BLaER1 treated with 17β-estradiol and CSF1 and Interleukin-3, amounts not matched to agents 10 nM and 100 nM (cell line): ENCODE data around the gene RANBP3.
"Not testable (repeated sequence)": the region's sequence is repeated elsewhere in the genome, so short reads cannot be mapped to it uniquely, and the experiment has no call there.

Source experiments
- H3K27ac ChIP-seq, 11 experiments: shearing (Covaris generic); formaldehyde crosslinking; 2 replicates each; pipeline ENCODE4 v1.8.1; 2022
- H3K27me3 ChIP-seq, 11 experiments: shearing (Covaris generic); formaldehyde crosslinking; 2 replicates each; pipeline ENCODE4 v1.8.1; 2022
- H3K36me3 ChIP-seq, 11 experiments: shearing (Covaris generic); formaldehyde crosslinking; 2 replicates each; pipeline ENCODE4 v1.8.1; 2022
- H3K4me1 ChIP-seq, 10 experiments: shearing (Covaris generic); formaldehyde crosslinking; 2 replicates each; pipeline ENCODE4 v1.8.1; 2022
- H3K4me2 ChIP-seq, 11 experiments: shearing (Covaris generic); formaldehyde crosslinking; 2 replicates each; pipeline ENCODE4 v1.8.1; 2022
- H3K4me3 ChIP-seq, 10 experiments: shearing (Covaris generic); formaldehyde crosslinking; 2 replicates each; pipeline ENCODE4 v1.8.1; 2022
- H3K9ac ChIP-seq, 11 experiments: shearing (Covaris generic); formaldehyde crosslinking; 2 replicates each; pipeline ENCODE4 v1.8.1; 2022
- H3K9me3 ChIP-seq, 11 experiments: shearing (Covaris generic); formaldehyde crosslinking; replicated peaks in 1 of 11; 2 replicates each; pipeline ENCODE4 v1.8.1; 2022
- H4K20me1 ChIP-seq, 11 experiments: shearing (Covaris generic); formaldehyde crosslinking; 2 replicates each; pipeline ENCODE4 v1.8.1; 2022
- Cebpa-rat ChIP-seq, 11 experiments: shearing (Covaris generic); IDR thresholded peaks; 2 replicates each; pipeline ENCODE4 v1.8.1; 2022

RANBP3 gene

GRCh38 chr19:6011794-6012193 lies 33.9 kb upstream of the RANBP3 start:
- H3K4me1 ChIP-seq: peaks cover 3 to 54% (median 48%) of the 10 kb centered on the region in 10 experiments; a peak in 18 of 20 replicates
- peak overlapping the region in 6 of 11 experiments; percentile 38 to 86 (median 73); a peak in 9 of 22 replicates for H3K27ac ChIP-seq
- peak overlapping the region in 7 of 11 experiments; percentile 3 to 94 (median 74); a peak in 10 of 22 replicates for H3K4me2 ChIP-seq
- H3K4me3 ChIP-seq: no peak overlapping the region
- H3K9ac ChIP-seq: peak overlapping the region in 3 of 11 experiments; percentile 24 to 73 (median 30); a peak in 1 of 22 replicates
- H3K36me3 ChIP-seq: no peaks in the 10 kb centered on the region
- no peaks in the 10 kb centered on the region for H4K20me1 ChIP-seq
- no peak for TF ChIP-seq Cebpa-rat (IDR thresholded peaks at IDR 0.05)
- no peaks in the 10 kb centered on the region for H3K27me3 ChIP-seq
- no peaks in the 10 kb centered on the region for H3K9me3 ChIP-seq

- Histone ChIP-seq H3K4me1 (peaks cover 3 to 51% (median 47%) of the 10 kb centered on the region in 10 experiments; a peak in 18 of 20 replicates), H4K20me1 (no peaks in the 10 kb centered on the region), H3K36me3 (no peaks in the 10 kb centered on the region), H3K27ac (peak overlapping the region in 3 of 11 experiments; percentile 18 to 86 (median 69); a peak in 3 of 22 replicates), H3K9me3 (no peaks in the 10 kb centered on the region), H3K4me3 (no peak overlapping the region), H3K4me2 (peak overlapping the region in 1 of 11 experiments; percentile 86; a peak in 1 of 22 replicates), H3K27me3 (no peaks in the 10 kb centered on the region), H3K9ac (no peak overlapping the region)
- TF ChIP-seq Cebpa-rat (IDR thresholded peaks at IDR 0.05): no peak
Observed at GRCh38 chr19:6011206-6011605, 33.3 kb upstream of the RANBP3 start.

- H3K9me3 ChIP-seq: no peaks in the 10 kb centered on the region
- H3K9ac ChIP-seq: no peak overlapping the region
Observed at GRCh38 chr19:6010107-6010506, 32.2 kb upstream of the RANBP3 start.

GRCh38 chr19:6007866-6008265 lies 29.9 kb upstream of the RANBP3 start:
- Histone ChIP-seq H3K27ac (no peak overlapping the region), H3K9me3 (peaks cover 0 to 4% (median under 1%) of the 10 kb centered on the region in 11 experiments; a peak in 7 of 22 replicates), H3K4me3 (no peak overlapping the region), H4K20me1 (no peaks in the 10 kb centered on the region), H3K36me3 (0 out of 22 replicates have a peak, but pooled peaks cover 0 to under 1% (median 0%) of the 10 kb centered on the region in 11 experiments), H3K4me2 (no peak overlapping the region), H3K4me1 (peaks cover 0 to 36% (median 26%) of the 10 kb centered on the region in 10 experiments; a peak in 16 of 20 replicates), H3K27me3 (no peaks in the 10 kb centered on the region), H3K9ac (no peak overlapping the region)
- TF ChIP-seq Cebpa-rat (IDR thresholded peaks at IDR 0.05): no peak

More at GRCh38 chr19:6010107-6010506, 32.2 kb upstream of the RANBP3 start:
- TF ChIP-seq Cebpa-rat (IDR thresholded peaks at IDR 0.05): no peak
- Histone ChIP-seq H4K20me1 (no peaks in the 10 kb centered on the region), H3K27me3 (no peaks in the 10 kb centered on the region), H3K4me3 (no peak overlapping the region), H3K27ac (0 out of 22 replicates have a peak overlapping the region, but pooled peaks of 1 of the 11 experiments have one; percentile 12), H3K4me1 (peaks cover 3 to 49% (median 44%) of the 10 kb centered on the region in 10 experiments; a peak in 18 of 20 replicates), H3K36me3 (no peaks in the 10 kb centered on the region), H3K4me2 (no peak overlapping the region)

- no peak overlapping the region for H3K4me3 ChIP-seq
- peaks cover 1 to 14% (median 10%) of the 10 kb centered on the region in 11 experiments; a peak in 19 of 22 replicates for H3K9me3 ChIP-seq
- no peaks in the 10 kb centered on the region for H4K20me1 ChIP-seq
- 0 out of 22 replicates have a peak overlapping the region, but pooled peaks of 1 of the 11 experiments have one; percentile 33 for H3K9ac ChIP-seq
- H3K4me2 ChIP-seq: no peak overlapping the region
- TF ChIP-seq Cebpa-rat (IDR thresholded peaks at IDR 0.05): no peak
- 0 out of 22 replicates have a peak overlapping the region, but pooled peaks of 1 of the 11 experiments have one; percentile 4 for H3K27ac ChIP-seq
- no peaks in the 10 kb centered on the region for H3K27me3 ChIP-seq
- peaks cover 0 to 26% (median 18%) of the 10 kb centered on the region in 10 experiments; a peak in 15 of 20 replicates for H3K4me1 ChIP-seq
- H3K36me3 ChIP-seq: peaks cover 0 to 8% (median 0%) of the 10 kb centered on the region in 11 experiments; a peak in 5 of 22 replicates
Observed at GRCh38 chr19:6006896-6007295, 29.0 kb upstream of the RANBP3 start.

- not testable (repeated sequence) for H3K9ac ChIP-seq, H4K20me1 ChIP-seq, H3K4me3 ChIP-seq, H3K27me3 ChIP-seq
- Histone ChIP-seq H3K4me1 (peaks cover 0 to 19% (median 10%) of the 10 kb centered on the region in 10 experiments; a peak in 15 of 20 replicates), H3K36me3 (peaks cover 0 to 16% (median 4%) of the 10 kb centered on the region in 11 experiments; a peak in 9 of 22 replicates), H3K27ac (peak overlapping the region in 2 of 11 experiments; percentile 20 to 36; a peak in 1 of 22 replicates), H3K4me2 (0 out of 22 replicates have a peak overlapping the region, but pooled peaks of 2 of the 11 experiments have one; percentile 37 to 59), H3K9me3 (peaks cover 8 to 23% (median 18%) of the 10 kb centered on the region in 11 experiments)
Observed at GRCh38 chr19:6006070-6006446, 28.1 kb upstream of the RANBP3 start.

- Histone ChIP-seq H4K20me1 (no peaks in the 10 kb centered on the region), H3K27ac (peak overlapping the region in 6 of 11 experiments; percentile 20 to 45 (median 30); a peak in 6 of 22 replicates), H3K36me3 (peaks cover 0 to 20% (median 9%) of the 10 kb centered on the region in 11 experiments; a peak in 9 of 22 replicates), H3K4me3 (no peak overlapping the region), H3K27me3 (no peaks in the 10 kb centered on the region), H3K4me1 (peaks cover 0 to 19% (median 10%) of the 10 kb centered on the region in 10 experiments; a peak in 15 of 20 replicates), H3K9ac (peak overlapping the region in 9 of 11 experiments; percentile 7 to 55 (median 42); a peak in 8 of 22 replicates), H3K4me2 (peak overlapping the region in 9 of 11 experiments; percentile 24 to 59 (median 43); a peak in 17 of 22 replicates), H3K9me3 (peaks cover 13 to 28% (median 24%) of the 10 kb centered on the region in 11 experiments)
- TF ChIP-seq Cebpa-rat (IDR thresholded peaks at IDR 0.05): no peak
Observed at GRCh38 chr19:6005321-6006069, 27.6 kb upstream of the RANBP3 start.

GRCh38 chr19:6003976-6004375 lies 26.0 kb upstream of the RANBP3 start:
- Histone ChIP-seq H3K36me3 (peaks cover 0 to 32% (median 10%) of the 10 kb centered on the region in 11 experiments; a peak in 11 of 22 replicates), H3K9ac (no peak overlapping the region), H3K9me3 (peaks cover 26 to 43% (median 39%) of the 10 kb centered on the region in 11 experiments), H4K20me1 (no peaks in the 10 kb centered on the region), H3K4me2 (peak overlapping the region in 1 of 11 experiments; percentile 5; a peak in 2 of 22 replicates), H3K27me3 (no peaks in the 10 kb centered on the region), H3K4me1 (peaks cover 0 to 19% (median 10%) of the 10 kb centered on the region in 10 experiments; a peak in 15 of 20 replicates), H3K4me3 (no peak overlapping the region), H3K27ac (0 out of 22 replicates have a peak overlapping the region, but pooled peaks of 1 of the 11 experiments have one; percentile 7)
- TF ChIP-seq Cebpa-rat (IDR thresholded peaks at IDR 0.05): no peak
